GM12878 (cell line): ENCODE results near the gene UXT. TPM values are rescaled to one million over a fixed set of nuclear protein-coding genes. Genes with fewer than 3 reads are reported as not detected.

Experiments used
- CEBPB ChIP-seq, 2 experiments: fragments of 150-350 bp in 1 of 2; IDR thresholded peaks; 2 replicates each; pipeline ENCODE4 v1.6.1; 2012 to 2014; ENCODE audit warnings: low read depth in 2 of 2, low read length in 2 of 2, borderline replicate concordance in 1 of 2, inconsistent platforms in 1 of 2
- CHD1 ChIP-seq: IDR thresholded peaks from 2 replicates; pipeline ENCODE4 v1.6.1; 2012; ENCODE audit warnings: low read depth, low read length, improper control_type of control experiment
- FOXK2 ChIP-seq: fragments of 450-650 bp; IDR thresholded peaks from 2 replicates; pipeline ENCODE4 v1.6.1; 2017; ENCODE audit warnings: mild to moderate bottlenecking, moderate library complexity
- GABPA ChIP-seq: IDR thresholded peaks from 2 replicates; pipeline ENCODE4 v1.6.1; 2014; ENCODE audit warnings: antibody characterized with exemption, low read depth, mild to moderate bottlenecking, inconsistent platforms
- HDGF ChIP-seq: fragments of 450-650 bp; IDR thresholded peaks from 2 replicates; pipeline ENCODE4 v1.6.1; 2016; ENCODE audit warnings: antibody characterized with exemption
- IKZF1 ChIP-seq: fragments of 450-650 bp; conservative IDR thresholded peaks from 2 replicates; pipeline ENCODE4 v1.6.1; 2017; ENCODE audit warnings: antibody characterized with exemption, mild to moderate bottlenecking
- JUNB ChIP-seq: IDR thresholded peaks from 2 replicates; pipeline ENCODE4 v1.6.1; 2016; ENCODE audit warnings: antibody characterized with exemption, mild to moderate bottlenecking
- MEF2A ChIP-seq: IDR thresholded peaks from 2 replicates; pipeline ENCODE4 v1.6.1; 2011; ENCODE audit warnings: low read depth, mild to moderate bottlenecking, low read length, moderate library complexity; ENCODE audit not compliant: insufficient read depth
- MEF2B ChIP-seq: fragments of 450-650 bp; IDR thresholded peaks from 2 replicates; pipeline ENCODE4 v1.6.1; 2018; ENCODE audit warnings: mild to moderate bottlenecking, moderate library complexity; ENCODE audit not compliant: partially characterized antibody, poor library complexity, severe bottlenecking
- MTA2 ChIP-seq: fragments of 450-650 bp; IDR thresholded peaks from 2 replicates; pipeline ENCODE4 v1.6.1; 2016; ENCODE audit warnings: low read depth, mild to moderate bottlenecking, moderate library complexity
- MTA3 ChIP-seq: IDR thresholded peaks from 2 replicates; pipeline ENCODE4 v1.6.1; 2012; ENCODE audit warnings: low read length, inconsistent platforms, borderline replicate concordance
- MYB ChIP-seq: fragments of 150-350 bp; IDR thresholded peaks from 2 replicates; pipeline ENCODE4 v1.6.1; 2014; ENCODE audit warnings: mild to moderate bottlenecking, low read depth, low read length, borderline replicate concordance
- NBN ChIP-seq: fragments of 450-650 bp; IDR thresholded peaks from 2 replicates; pipeline ENCODE4 v1.6.1; 2016
- NFYB ChIP-seq: IDR thresholded peaks from 2 replicates; pipeline ENCODE4 v1.6.1; 2011; ENCODE audit warnings: low read depth, mild to moderate bottlenecking, low read length, improper control_type of control experiment, moderate library complexity; ENCODE audit not compliant: insufficient read depth
- NR2C1 ChIP-seq: fragments of 450-650 bp; IDR thresholded peaks from 2 replicates; pipeline ENCODE4 v1.6.1; 2017; ENCODE audit warnings: antibody characterized with exemption, mild to moderate bottlenecking, moderate library complexity
- POLR2A ChIP-seq: IDR thresholded peaks from 2 replicates; pipeline ENCODE4 v1.6.1; 2011; ENCODE audit warnings: low read depth, mild to moderate bottlenecking, low read length
- POU2F2 ChIP-seq: IDR thresholded peaks from 3 replicates; pipeline ENCODE4 v1.6.1; 2011; ENCODE audit warnings: low read depth, mild to moderate bottlenecking, low read length, borderline replicate concordance
- RB1 ChIP-seq: fragments of 450-650 bp; formaldehyde crosslinking; IDR thresholded peaks from 2 replicates; pipeline ENCODE4 v1.6.1; 2017; ENCODE audit warnings: mild to moderate bottlenecking, borderline replicate concordance
- RUNX3 ChIP-seq: IDR thresholded peaks from 2 replicates; pipeline ENCODE4 v1.6.1; 2012; ENCODE audit warnings: low read length, inconsistent platforms
- SIN3A ChIP-seq: IDR thresholded peaks from 2 replicates; pipeline ENCODE4 v1.6.1; 2012; ENCODE audit warnings: low read depth, low read length, improper control_type of control experiment
- SPI1 ChIP-seq: IDR thresholded peaks from 2 replicates; pipeline ENCODE4 v1.6.1; 2011; ENCODE audit warnings: low read depth, mild to moderate bottlenecking, low read length, moderate library complexity, borderline replicate concordance; ENCODE audit not compliant: insufficient read depth
- TBL1XR1 ChIP-seq: IDR thresholded peaks from 2 replicates; pipeline ENCODE4 v1.6.1; 2012; ENCODE audit warnings: low read depth, low read length, improper control_type of control experiment
- YY1 ChIP-seq: IDR thresholded peaks from 2 replicates; pipeline ENCODE4 v1.6.1; 2011; ENCODE audit warnings: low read depth, mild to moderate bottlenecking, low read length
- ZNF217 ChIP-seq: fragments of 450-650 bp; IDR thresholded peaks from 2 replicates; pipeline ENCODE4 v1.6.1; 2017; ENCODE audit warnings: antibody characterized with exemption, mild to moderate bottlenecking
- ZZZ3 ChIP-seq: IDR thresholded peaks from 2 replicates; pipeline ENCODE4 v1.6.1; 2011; ENCODE audit warnings: low read depth; ENCODE audit not compliant: control insufficient read depth, insufficient read length
- polyA plus RNA-seq, 11 experiments: library from polyadenylated mRNA; depleted of rRNA in 4 of 11; unstranded in 6 of 11; stranded (reverse) in 5 of 11; fragments of >200 nt; fragmentation: Nextera tagmentation in 4 of 11; fragmentation: Illumina TruSeq in 1 of 11; extraction: Ambion mirVana in 4 of 11; extraction: Trizol in 1 of 11; gene quantifications; 1 replicate in 1 of 11; 2 replicates in 10 of 11; pipeline versions ENCODE4 v1.2.1 to v1.2.3, GENCODE V29; 2011 to 2016; ENCODE audit warnings: inconsistent platforms in 2 of 11, missing spikeins in 2 of 11, low read depth in 1 of 11
- total RNA-seq, 4 experiments: library from RNA; depleted of rRNA in 3 of 4; stranded (reverse); fragments of >200 nt in 3 of 4; fragmentation: Illumina TruSeq in 1 of 4; extraction: Trizol in 1 of 4; gene quantifications; 2 replicates each; pipeline versions ENCODE4 v1.2.1 to v1.2.3, GENCODE V29; 2013 to 2021
- TF ChIP-seq, protein P1 (sequence below): IDR thresholded peaks from 2 replicates; pipeline ENCODE4 v1.6.1; 2012; ENCODE audit warnings: mild to moderate bottlenecking, low read depth, low read length
- TF ChIP-seq, protein P2 (sequence below): IDR thresholded peaks from 2 replicates; pipeline ENCODE4 v1.6.1; 2011; ENCODE audit warnings: low read depth, mild to moderate bottlenecking, low read length, moderate library complexity, borderline replicate concordance; ENCODE audit errors: extremely low read depth
- TF ChIP-seq, protein P3 (sequence below): fragments of 450-650 bp; IDR thresholded peaks from 2 replicates; pipeline ENCODE4 v1.6.1; 2017; ENCODE audit warnings: low read depth, mild to moderate bottlenecking, moderate library complexity

The UXT gene
- total and polyA plus RNA-seq, 10 of the 15 experiments (the other 5 are each of a cell fraction or from before 2014, with no cell fraction given) = 105 to 245 (median 206) TPM

DNA sequence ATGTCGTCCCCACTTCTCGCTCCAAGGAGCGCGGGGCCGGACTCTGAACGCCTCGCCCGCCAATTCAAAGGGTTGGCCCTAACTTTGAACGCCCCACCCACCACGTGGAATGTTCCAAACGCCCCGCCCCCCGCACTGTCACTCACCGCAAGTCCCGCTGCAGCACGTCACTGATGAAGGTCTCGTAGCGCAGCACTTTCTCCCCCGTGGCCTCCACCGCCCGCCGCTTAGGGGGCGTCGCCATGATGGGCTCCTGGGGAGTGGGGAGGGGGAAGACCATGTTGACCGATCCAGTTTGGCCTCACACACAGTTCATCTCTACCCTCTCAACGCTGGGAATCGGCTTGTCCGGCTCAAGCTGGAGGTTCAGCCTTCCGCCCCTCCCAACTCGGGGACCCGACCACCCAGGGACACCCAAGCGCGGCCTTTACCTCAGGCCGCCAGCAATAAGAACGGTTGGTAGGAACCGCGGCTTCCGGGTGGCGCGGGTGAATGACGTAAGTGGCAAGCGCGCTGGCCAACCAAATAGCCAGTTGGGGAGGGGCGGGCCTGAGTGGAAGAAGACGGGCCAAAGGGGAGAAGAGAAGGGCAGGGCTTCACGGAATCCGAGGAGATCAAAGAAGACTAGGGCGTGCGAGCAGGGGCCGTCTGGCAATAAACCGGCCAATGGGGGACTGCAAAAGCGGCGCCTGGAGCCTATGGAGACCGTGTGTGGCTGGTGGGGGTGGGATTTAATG, at the start of gene UXT (continued):
- TF ChIP-seq, protein P1, sequence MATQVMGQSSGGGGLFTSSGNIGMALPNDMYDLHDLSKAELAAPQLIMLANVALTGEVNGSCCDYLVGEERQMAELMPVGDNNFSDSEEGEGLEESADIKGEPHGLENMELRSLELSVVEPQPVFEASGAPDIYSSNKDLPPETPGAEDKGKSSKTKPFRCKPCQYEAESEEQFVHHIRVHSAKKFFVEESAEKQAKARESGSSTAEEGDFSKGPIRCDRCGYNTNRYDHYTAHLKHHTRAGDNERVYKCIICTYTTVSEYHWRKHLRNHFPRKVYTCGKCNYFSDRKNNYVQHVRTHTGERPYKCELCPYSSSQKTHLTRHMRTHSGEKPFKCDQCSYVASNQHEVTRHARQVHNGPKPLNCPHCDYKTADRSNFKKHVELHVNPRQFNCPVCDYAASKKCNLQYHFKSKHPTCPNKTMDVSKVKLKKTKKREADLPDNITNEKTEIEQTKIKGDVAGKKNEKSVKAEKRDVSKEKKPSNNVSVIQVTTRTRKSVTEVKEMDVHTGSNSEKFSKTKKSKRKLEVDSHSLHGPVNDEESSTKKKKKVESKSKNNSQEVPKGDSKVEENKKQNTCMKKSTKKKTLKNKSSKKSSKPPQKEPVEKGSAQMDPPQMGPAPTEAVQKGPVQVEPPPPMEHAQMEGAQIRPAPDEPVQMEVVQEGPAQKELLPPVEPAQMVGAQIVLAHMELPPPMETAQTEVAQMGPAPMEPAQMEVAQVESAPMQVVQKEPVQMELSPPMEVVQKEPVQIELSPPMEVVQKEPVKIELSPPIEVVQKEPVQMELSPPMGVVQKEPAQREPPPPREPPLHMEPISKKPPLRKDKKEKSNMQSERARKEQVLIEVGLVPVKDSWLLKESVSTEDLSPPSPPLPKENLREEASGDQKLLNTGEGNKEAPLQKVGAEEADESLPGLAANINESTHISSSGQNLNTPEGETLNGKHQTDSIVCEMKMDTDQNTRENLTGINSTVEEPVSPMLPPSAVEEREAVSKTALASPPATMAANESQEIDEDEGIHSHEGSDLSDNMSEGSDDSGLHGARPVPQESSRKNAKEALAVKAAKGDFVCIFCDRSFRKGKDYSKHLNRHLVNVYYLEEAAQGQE = no peak
- peak; percentile 88 for TF ChIP-seq YY1
- TF ChIP-seq RUNX3 = peak; percentile 53
- no peak for TF ChIP-seq TBL1XR1
- TF ChIP-seq ZZZ3 = no peak
- TF ChIP-seq, protein P2, sequence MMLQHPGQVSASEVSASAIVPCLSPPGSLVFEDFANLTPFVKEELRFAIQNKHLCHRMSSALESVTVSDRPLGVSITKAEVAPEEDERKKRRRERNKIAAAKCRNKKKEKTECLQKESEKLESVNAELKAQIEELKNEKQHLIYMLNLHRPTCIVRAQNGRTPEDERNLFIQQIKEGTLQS = peak; percentile 41; the same call in 1 of the 2 replicates
- no peak for TF ChIP-seq CEBPB (IDR thresholded peaks at IDR 0.05; ENCODE audit: borderline replicate concordance in 1 of 2, low read depth in 2 of 2, low read length in 2 of 2)
- TF ChIP-seq GABPA = peak; percentile 53
- TF ChIP-seq CHD1 = peak; percentile 66; the same call in 1 of the 2 replicates
- TF ChIP-seq JUNB = no peak
- TF ChIP-seq MEF2B = no peak
- TF ChIP-seq NBN = peak; percentile 84
- TF ChIP-seq POU2F2 = 0 out of 3 replicates have a peak, but pooled peaks have one; percentile 3
- TF ChIP-seq MYB = peak; percentile 79; the same call in 1 of the 2 replicates
- no peak for TF ChIP-seq NR2C1
- TF ChIP-seq IKZF1 = no peak; the same call in 1 of the 2 replicates
- peak; percentile 60 for TF ChIP-seq FOXK2
- TF ChIP-seq POLR2A = peak; percentile 94; the same call in 1 of the 2 replicates
- TF ChIP-seq HDGF = peak; percentile 63; the same call in 1 of the 2 replicates
- TF ChIP-seq, protein P3, sequence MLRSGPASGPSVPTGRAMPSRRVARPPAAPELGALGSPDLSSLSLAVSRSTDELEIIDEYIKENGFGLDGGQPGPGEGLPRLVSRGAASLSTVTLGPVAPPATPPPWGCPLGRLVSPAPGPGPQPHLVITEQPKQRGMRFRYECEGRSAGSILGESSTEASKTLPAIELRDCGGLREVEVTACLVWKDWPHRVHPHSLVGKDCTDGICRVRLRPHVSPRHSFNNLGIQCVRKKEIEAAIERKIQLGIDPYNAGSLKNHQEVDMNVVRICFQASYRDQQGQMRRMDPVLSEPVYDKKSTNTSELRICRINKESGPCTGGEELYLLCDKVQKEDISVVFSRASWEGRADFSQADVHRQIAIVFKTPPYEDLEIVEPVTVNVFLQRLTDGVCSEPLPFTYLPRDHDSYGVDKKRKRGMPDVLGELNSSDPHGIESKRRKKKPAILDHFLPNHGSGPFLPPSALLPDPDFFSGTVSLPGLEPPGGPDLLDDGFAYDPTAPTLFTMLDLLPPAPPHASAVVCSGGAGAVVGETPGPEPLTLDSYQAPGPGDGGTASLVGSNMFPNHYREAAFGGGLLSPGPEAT = peak; percentile 84
- TF ChIP-seq MEF2A = no peak
- TF ChIP-seq RB1 = 0 out of 2 replicates have a peak, but pooled peaks have one; percentile 15
- no peak for TF ChIP-seq MTA3
- TF ChIP-seq ZNF217 = no peak
- TF ChIP-seq MTA2 = no peak
- peak; percentile 73; the same call in 1 of the 2 replicates for TF ChIP-seq SIN3A
- TF ChIP-seq SPI1 = no peak
- TF ChIP-seq NFYB = peak; percentile 63; the same call in 1 of the 2 replicates
